NCI-H524 treated with DMSO at 0.1 percent for 48 hours (cell line): ENCODE data around the gene CCDC192.
A peak's percentile ranks its signal among the peaks of the same experiment; 100 is the strongest.

Experiments
- DNase-seq: peaks from one replicate; lab custom pipeline; 2025; lab: John Stamatoyannopoulos, UW

Gene CCDC192

GRCh38 chr5:127923804-127924570 lies 220.8 kb downstream of the CCDC192 start:
- no peak for DNase-seq

DNA sequence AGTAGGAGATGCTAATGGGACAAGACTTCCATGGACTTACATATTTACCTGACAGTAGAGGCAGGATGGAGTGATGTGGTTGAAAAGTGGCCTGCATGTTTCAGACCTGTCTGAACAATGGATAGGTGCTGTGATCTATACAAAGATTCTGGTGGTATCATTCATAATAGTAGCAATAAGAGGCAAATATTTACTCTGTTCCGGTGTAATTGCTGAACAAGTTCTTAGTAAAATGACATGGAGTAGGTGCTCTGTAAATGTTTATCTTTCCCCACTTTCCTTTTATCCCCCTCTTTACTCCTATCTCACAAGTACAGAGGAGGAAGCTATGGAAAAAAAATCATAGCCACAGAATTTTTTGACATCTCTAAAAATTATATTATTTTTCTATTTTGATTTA lies 221.4 kb downstream of the CCDC192 start:
- DNase-seq, result no peak

GRCh38 chr5:127925916-127926315 lies 222.7 kb downstream of the CCDC192 start:
- DNase-seq, result no peak

DNA sequence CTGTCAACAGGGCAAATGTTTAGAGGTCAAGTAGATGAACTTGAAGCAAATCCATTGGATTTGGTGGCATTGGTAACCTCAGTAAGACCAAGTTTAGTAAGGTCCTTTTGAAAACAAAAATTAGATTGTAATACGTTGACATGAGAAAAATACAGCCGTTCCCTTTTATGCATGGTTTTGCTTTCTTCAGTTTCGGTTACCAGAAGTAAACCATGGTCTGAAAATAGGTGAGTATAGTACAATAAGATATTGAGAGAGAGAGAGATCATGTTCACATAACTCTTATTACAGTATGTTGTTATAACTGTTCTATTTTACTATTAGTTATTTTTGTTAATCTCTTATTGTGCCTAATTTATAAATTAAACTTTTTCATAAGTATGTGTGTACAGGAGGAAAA lies 223.8 kb downstream of the CCDC192 start:
- no peak for DNase-seq

GRCh38 chr5:127928053-127928452 lies 224.9 kb downstream of the CCDC192 start:
- no peak for DNase-seq

- DNase-seq, result no peak
Measured at GRCh38 chr5:127930311-127930710, 227.1 kb downstream of the CCDC192 start.

DNA sequence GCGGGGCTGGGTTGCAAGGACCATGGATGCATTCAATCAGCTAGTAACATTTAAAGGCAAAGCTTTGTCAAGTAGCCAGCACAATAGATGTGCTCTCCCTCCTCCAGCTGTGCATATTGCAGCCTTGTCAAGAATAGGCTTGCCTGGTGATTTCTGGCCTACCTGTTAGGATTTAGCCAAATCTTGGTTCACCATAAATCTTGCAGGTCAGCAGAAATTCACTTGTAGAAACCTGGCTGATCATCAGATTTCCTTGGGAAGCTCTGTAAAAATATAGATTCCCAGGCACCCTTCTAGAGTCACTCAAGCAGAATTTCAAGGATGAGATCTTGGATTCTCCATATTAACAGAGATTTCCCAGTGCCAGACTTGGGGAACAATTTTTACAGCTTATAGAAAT lies 228.2 kb downstream of the CCDC192 start:
- DNase-seq, result no peak

DNA sequence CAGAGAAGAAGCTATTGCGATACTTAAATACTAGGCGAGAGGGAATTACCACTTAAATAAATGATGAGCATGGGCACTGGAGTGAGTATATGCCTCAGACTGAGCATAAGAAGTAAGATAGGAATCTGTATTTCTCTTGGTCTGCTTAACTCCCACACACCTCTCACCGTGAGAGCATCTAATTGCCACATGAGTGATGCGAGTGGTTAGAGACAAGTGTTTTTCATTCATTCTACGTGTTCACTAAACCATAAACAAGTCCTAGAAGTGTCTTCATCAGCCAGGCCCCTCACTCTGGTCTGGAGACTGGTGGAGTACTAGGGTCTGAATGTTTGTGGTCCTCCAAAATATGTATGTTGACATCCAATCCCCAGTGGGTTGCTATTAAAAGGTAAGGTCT lies 230.2 kb downstream of the CCDC192 start:
- no peak for DNase-seq

- no peak for DNase-seq
Measured at GRCh38 chr5:127934791-127935256, 231.6 kb downstream of the CCDC192 start.

DNA sequence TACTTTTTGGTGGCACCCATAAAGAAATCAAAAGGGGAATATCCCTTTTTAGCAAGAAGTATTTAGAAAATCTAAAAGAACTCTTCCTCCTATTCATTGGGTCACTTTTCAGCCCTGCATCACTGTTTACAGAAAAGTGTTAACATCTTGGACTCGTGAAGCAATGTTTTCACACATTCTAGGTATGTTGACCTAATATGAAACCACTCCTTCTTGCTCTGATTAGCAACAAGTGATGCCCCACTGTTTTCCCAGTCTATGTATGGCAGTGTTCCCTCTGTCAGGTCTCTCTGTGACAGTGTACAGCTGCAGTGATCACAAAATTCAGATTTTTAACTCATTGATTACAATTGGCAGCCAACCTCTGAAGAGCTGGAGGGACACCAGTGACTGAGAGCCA lies 232.2 kb downstream of the CCDC192 start:
- no peak for DNase-seq

GRCh38 chr5:127936439-127936972 lies 233.3 kb downstream of the CCDC192 start:
- DNase-seq, result no peak

DNA sequence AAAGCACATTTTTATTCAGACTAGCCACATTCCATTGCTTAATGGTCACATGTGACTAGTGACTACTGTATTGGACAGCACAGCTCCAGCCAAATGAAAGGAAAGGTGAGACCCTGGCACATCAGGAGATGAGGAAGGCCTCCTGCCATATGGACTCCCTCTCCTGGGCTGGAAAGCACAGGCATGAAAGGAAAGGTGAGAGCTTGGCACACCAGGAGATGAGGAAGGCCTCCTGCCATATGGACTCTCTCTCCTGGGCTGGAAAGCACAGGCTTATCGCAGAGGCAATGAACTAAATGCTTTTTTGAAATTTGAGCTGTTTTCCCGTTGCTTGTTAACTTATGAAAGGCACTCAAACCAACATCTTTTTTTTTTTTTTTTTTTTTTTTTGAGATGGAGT lies 235.6 kb downstream of the CCDC192 start:
- DNase-seq, result peak; percentile 94

GRCh38 chr5:127940854-127941253 lies 237.7 kb downstream of the CCDC192 start:
- DNase-seq, result no peak

- DNase-seq, result peak; percentile 89
Measured at GRCh38 chr5:127941646-127942045, 238.5 kb downstream of the CCDC192 start.

- no peak for DNase-seq
Measured at GRCh38 chr5:127942246-127943060, 239.3 kb downstream of the CCDC192 start.

DNA sequence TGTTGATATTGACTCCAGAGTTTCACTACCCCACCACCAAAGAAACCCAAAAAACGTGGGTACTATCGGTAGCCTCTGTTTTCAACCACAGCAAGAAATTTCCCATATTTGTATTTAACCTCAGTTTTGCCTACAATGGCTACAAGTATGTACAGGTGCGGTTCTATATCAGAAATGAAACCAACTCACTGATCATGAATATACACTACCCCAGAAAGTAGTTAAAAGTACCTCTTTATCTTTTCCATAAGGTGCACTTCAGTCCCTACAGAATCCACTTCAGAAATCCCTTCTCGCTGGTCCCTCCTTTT lies 239.8 kb downstream of the CCDC192 start:
- DNase-seq, result no peak

DNA sequence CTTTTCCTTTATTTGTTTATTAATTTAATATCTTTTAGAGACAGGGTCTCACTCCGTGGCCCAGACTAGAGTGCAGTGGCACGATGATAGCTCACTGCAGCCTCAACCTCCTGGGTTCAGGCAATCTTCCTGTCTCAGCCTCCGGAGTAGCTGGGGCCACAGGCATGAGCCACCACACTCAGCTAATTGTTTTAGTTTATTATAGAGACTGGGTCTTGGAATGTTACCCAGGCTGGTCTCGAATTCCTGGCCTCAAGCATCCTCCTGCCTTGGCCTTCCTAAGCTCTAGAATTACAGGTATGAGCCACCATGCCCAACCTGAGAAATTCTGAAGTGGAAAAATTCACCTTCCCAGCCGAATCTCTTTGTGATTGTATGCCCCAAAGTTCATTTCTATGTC lies 240.9 kb downstream of the CCDC192 start:
- no peak for DNase-seq

DNA sequence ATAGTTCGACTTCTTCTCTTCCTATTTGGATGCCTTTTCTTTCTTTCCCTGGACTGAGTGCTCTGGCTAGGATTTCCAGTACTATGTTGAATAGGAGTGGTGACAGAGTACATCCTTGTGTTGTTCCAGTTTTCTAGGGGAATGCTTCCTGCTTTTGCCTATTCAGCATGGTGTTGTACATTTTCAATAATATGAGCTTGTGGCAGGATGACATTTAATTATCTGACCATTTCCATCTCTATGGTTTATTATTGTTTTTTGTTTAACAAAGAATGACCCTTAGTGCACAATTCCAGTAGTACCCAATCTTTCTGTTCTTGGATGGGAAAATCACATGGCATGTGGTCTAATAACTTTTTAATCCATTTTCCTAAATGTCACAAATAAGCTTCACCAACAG lies 244.8 kb downstream of the CCDC192 start:
- no peak for DNase-seq

DNA sequence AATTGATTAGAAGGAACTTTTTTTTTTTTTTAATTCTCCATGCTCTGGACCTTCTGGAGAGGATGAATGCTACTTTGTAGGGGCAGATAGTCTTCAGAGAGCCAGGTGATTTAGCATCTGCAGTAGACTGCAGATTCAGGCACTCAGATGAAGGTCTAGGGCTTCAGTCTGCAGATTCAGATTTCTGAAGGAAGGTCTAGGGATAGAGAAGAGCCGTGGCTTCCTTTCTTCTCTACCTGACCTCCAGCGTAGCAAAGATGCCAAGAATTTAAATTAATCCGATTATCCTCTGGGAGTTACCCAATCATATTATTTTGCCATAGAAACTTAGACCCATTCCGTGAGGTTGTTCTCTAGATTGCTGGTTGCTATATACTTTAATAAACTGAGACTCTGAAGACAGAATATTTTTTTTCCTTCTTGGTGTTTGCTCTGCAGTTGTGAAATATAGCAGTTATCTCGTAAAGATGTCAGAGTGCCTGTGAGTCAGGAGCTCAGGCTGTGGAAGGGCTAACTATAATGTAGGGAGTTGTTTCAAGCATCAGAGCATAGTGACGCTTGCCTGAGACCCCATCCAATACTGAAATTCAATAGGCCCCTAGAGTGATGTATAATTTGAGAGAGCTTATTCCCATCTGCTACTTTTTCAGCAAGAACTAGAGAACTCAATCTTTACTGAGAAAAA lies 247.7 kb downstream of the CCDC192 start:
- peak; percentile 88 for DNase-seq

DNA sequence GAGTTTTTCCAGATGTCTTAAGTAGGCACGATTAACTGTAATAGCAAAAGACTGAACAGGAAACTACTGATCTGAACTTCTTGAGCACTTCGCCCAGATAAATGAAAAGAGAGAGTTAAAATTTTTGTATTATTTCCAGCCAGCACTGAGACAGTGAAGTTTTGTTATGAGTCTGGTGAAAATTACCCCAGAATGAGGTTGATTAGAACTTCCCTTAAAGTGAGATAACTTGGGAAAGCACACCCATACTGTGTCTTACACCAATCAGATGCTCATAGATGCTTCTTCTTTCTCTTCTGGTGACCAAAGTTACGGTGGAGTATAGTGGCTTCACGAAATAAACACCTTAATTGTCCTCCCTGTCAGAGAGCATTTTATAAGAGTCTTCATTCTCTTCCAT lies 248.6 kb downstream of the CCDC192 start:
- no peak for DNase-seq

GRCh38 chr5:127957183-127957582 lies 254.0 kb downstream of the CCDC192 start:
- DNase-seq, result peak; percentile 66

GRCh38 chr5:127957701-127958239 lies 254.6 kb downstream of the CCDC192 start:
- DNase-seq, result peak; percentile 17
